DND-41 (cell line): Measurements from ENCODE around the gene DLGAP1.

Experiments used
- CTCF ChIP-seq: IDR thresholded peaks from 2 replicates; pipeline ENCODE4 v1.5.1; 2012; ENCODE audit warnings: borderline replicate concordance, low read length, moderate library complexity, mild to moderate bottlenecking; ENCODE audit not compliant: poor library complexity, severe bottlenecking; ENCODE audit errors: extremely low read depth
- EZH2 ChIP-seq: IDR thresholded peaks from 3 replicates; pipeline ENCODE4 v1.6.1; 2012; ENCODE audit warnings: borderline replicate concordance, low read depth, mild to moderate bottlenecking, moderate library complexity, low read length, inconsistent platforms; ENCODE audit not compliant: severe bottlenecking

GRCh38 chr18:3597409-3598357, 857.4 kb downstream of the DLGAP1 start:
- TF ChIP-seq EZH2, result no peak
- no peak for TF ChIP-seq CTCF
